Osteoblast (primary cell): ENCODE data around the gene NR5A1. TPM values are rescaled to one million over a fixed set of nuclear protein-coding genes. Genes with fewer than 3 reads are reported as not detected.

Experiments
- DNase-seq: peaks from one replicate; pipeline ENCODE4 v3.0.0; 2011; ENCODE audit warnings: low spot score, mixed read lengths; ENCODE audit not compliant: insufficient read length; ENCODE audit errors: missing footprints
- H2AFZ ChIP-seq: 2 replicates; pipeline ENCODE4 v1.6.0; 2011; ENCODE audit warnings: mild to moderate bottlenecking, low read length
- H3K27ac ChIP-seq: 2 replicates; pipeline ENCODE4 v1.5.1; 2011; ENCODE audit warnings: mild to moderate bottlenecking, low read depth, low read length, moderate library complexity
- H3K27me3 ChIP-seq: 2 replicates; pipeline ENCODE4 v1.6.0; 2012; ENCODE audit warnings: mild to moderate bottlenecking, control low read depth, inconsistent platforms, low read length, moderate library complexity; ENCODE audit not compliant: insufficient read depth
- H3K36me3 ChIP-seq: 2 replicates; pipeline ENCODE4 v1.5.1; 2011; ENCODE audit warnings: mild to moderate bottlenecking, low read length, control low read depth, moderate library complexity; ENCODE audit not compliant: insufficient read depth
- H3K4me1 ChIP-seq: 2 replicates; pipeline ENCODE4 v1.5.1; 2011; ENCODE audit warnings: mild to moderate bottlenecking, low read length, control low read depth, moderate library complexity; ENCODE audit not compliant: insufficient read depth
- H3K4me2 ChIP-seq: 2 replicates; pipeline ENCODE4 v1.6.0; 2011; ENCODE audit warnings: mild to moderate bottlenecking, low read length; ENCODE audit not compliant: insufficient read depth
- H3K4me3 ChIP-seq: fragments of 200-600 bp; sonication (generic); 3 replicates; pipeline ENCODE4 v1.5.1; 2012; ENCODE audit warnings: mild to moderate bottlenecking, low read length, inconsistent platforms; ENCODE audit not compliant: insufficient read depth
- H3K79me2 ChIP-seq: 2 replicates; pipeline ENCODE4 v1.6.0; 2012; ENCODE audit warnings: mild to moderate bottlenecking, low read length, control low read depth, inconsistent platforms; ENCODE audit not compliant: insufficient read depth
- H3K9me3 ChIP-seq: 2 replicates; pipeline ENCODE4 v1.5.1; 2011; ENCODE audit warnings: low read depth, low read length, control low read depth
- H4K20me1 ChIP-seq: 2 replicates; pipeline ENCODE4 v1.6.0; 2012; ENCODE audit warnings: mild to moderate bottlenecking, low read length, control low read depth; ENCODE audit not compliant: insufficient read depth
- total RNA-seq: library from RNA; depleted of rRNA; stranded (reverse); fragments of >200 nt; gene quantifications from 2 replicates; pipeline ENCODE4 v1.2.3, GENCODE V29; 2012
- TF ChIP-seq, protein P1 (sequence below): IDR thresholded peaks from 2 replicates; pipeline ENCODE4 v1.5.1; 2011; ENCODE audit warnings: mild to moderate bottlenecking, low read depth, low read length, moderate library complexity; ENCODE audit errors: extremely low read depth

Gene NR5A1
- total RNA-seq, 1 donor = not detected

DNA sequence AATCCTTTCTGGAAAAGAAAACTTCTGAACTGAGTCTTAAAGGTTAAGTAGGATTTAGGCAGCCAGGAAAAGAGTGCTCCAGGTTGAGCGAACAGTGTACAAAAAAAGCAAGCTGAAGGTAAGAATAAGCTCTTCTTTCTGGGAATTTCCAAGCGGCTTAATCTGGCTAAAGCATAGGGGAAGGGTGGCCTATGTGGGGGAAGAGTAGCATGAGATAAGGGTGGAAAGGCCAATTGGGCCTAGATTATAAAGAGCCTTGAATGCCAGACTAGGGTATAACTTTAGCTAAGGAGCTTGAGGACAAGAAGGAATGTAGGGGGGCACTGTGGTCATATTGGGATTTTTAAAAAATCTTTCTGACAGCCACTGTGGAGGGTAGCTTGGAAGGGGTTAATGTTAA, 37.3 kb upstream of the NR5A1 start:
- Histone ChIP-seq H3K4me1 (no peaks in the 10 kb centered on the region), H3K79me2 (no peaks in the 10 kb centered on the region), H3K4me2 (no peak overlapping the region), H3K9me3 (no peaks in the 10 kb centered on the region), H4K20me1 (no peaks in the 10 kb centered on the region), H3K27ac (no peak overlapping the region), H3K27me3 (peaks cover 49% of the 10 kb centered on the region), H2AFZ (no peak overlapping the region), H3K36me3 (no peaks in the 10 kb centered on the region), H3K4me3 (no peak overlapping the region)
- no peak for DNase-seq
- TF ChIP-seq, protein P1, sequence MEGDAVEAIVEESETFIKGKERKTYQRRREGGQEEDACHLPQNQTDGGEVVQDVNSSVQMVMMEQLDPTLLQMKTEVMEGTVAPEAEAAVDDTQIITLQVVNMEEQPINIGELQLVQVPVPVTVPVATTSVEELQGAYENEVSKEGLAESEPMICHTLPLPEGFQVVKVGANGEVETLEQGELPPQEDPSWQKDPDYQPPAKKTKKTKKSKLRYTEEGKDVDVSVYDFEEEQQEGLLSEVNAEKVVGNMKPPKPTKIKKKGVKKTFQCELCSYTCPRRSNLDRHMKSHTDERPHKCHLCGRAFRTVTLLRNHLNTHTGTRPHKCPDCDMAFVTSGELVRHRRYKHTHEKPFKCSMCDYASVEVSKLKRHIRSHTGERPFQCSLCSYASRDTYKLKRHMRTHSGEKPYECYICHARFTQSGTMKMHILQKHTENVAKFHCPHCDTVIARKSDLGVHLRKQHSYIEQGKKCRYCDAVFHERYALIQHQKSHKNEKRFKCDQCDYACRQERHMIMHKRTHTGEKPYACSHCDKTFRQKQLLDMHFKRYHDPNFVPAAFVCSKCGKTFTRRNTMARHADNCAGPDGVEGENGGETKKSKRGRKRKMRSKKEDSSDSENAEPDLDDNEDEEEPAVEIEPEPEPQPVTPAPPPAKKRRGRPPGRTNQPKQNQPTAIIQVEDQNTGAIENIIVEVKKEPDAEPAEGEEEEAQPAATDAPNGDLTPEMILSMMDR = no peak

DNA sequence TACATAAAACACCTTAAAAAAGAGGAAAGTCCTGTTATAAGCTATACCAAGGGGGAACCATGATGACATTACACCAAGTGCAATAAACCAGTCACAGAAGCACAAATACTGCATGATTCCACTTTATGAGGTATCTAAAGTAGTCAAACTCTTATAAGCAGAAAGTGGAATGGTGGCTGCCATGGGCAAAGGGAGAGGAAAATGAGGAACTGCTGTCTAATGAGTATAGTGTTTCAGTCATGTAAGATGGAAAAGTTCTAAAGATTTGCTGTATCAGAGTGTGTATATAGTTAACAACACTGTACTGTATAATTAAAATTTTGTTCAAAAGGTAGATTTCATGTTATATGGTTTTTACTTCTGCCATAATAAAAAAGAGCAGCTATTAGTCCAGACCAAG, 34.6 kb upstream of the NR5A1 start:
- Histone ChIP-seq H3K27ac (no peak overlapping the region), H3K4me1 (no peaks in the 10 kb centered on the region), H2AFZ (no peak overlapping the region), H3K27me3 (peaks cover 36% of the 10 kb centered on the region), H3K36me3 (no peaks in the 10 kb centered on the region), H4K20me1 (no peaks in the 10 kb centered on the region), H3K9me3 (no peaks in the 10 kb centered on the region), H3K4me3 (no peak overlapping the region), H3K4me2 (no peak overlapping the region), H3K79me2 (no peaks in the 10 kb centered on the region)
- TF ChIP-seq, protein P1 = no peak
- DNase-seq = no peak

DNA sequence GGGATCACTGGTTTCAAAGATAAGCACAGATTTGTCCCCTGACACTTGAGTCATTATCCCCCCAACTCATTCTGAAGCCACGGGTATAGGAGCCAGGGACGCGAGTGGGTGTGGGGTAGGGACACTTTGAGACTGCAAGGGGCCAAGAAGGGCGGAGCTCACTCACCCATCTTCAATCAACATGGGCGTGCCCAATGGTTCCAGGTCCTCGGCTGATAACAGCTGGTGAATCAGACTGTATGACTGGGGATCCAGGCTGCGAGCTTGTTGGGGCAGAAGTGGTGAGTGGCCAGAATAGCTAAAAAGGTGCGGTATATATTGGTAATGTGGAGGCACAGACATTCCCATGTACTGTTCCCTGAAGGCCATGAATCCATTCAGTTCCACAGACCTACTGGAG, 30.7 kb upstream of the NR5A1 start:
- no peak for DNase-seq
- Histone ChIP-seq H3K4me2 (no peak overlapping the region), H3K4me1 (no peaks in the 10 kb centered on the region), H3K27ac (no peak overlapping the region), H3K27me3 (peaks cover 7% of the 10 kb centered on the region), H3K36me3 (no peaks in the 10 kb centered on the region), H3K79me2 (no peaks in the 10 kb centered on the region), H4K20me1 (no peaks in the 10 kb centered on the region), H2AFZ (no peak overlapping the region), H3K4me3 (no peak overlapping the region), H3K9me3 (no peaks in the 10 kb centered on the region)
- TF ChIP-seq, protein P1 = no peak

DNA sequence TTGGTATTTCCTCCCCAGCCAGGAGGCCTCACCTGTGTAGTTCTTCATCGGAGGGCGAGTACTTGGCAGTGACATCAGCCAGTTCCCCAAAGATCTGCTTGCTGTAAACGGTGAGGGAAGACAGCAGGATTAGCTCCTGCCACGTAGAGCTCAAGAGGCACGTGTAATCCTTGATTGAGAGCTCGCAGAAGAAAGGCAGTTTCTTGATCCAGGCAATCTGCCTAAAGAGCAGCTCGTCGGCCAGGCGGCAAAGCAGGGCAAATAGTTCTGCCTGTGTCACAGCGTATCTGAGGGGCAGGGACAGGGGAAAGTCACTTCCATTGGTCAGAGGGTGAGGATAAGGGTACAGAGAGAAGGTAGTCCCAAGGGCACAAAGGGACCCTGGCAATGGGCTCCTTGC, 28.6 kb upstream of the NR5A1 start:
- Histone ChIP-seq H3K4me1 (no peaks in the 10 kb centered on the region), H3K79me2 (no peaks in the 10 kb centered on the region), H3K4me2 (no peak overlapping the region), H3K36me3 (no peaks in the 10 kb centered on the region), H2AFZ (no peak overlapping the region), H4K20me1 (no peaks in the 10 kb centered on the region), H3K27me3 (peaks cover 5% of the 10 kb centered on the region), H3K9me3 (no peaks in the 10 kb centered on the region), H3K27ac (no peak overlapping the region), H3K4me3 (no peak overlapping the region)
- no peak for DNase-seq
- TF ChIP-seq, protein P1 = no peak
